HCT116 (cell line): ENCODE results near the gene ASPG.

Experiments used
- CEBPB ChIP-seq: IDR thresholded peaks from 2 replicates; pipeline ENCODE4 v1.6.1; 2012; ENCODE audit warnings: low read depth
- CTCF ChIP-seq, 3 experiments: fragments of 200-600 bp in 1 of 3; sonication (generic) in 1 of 3; IDR thresholded peaks in 2 of 3; conservative IDR thresholded peaks in 1 of 3; 2 replicates each; pipeline ENCODE4 v1.5.1; 2012 to 2017; ENCODE audit warnings: low read depth in 2 of 3, low read length in 2 of 3, antibody characterized with exemption in 1 of 3, borderline replicate concordance in 1 of 3, control low read depth in 1 of 3, mild to moderate bottlenecking in 1 of 3, mixed read lengths in 1 of 3, mixed run types in 1 of 3, moderate library complexity in 1 of 3; ENCODE audit not compliant: insufficient read depth in 1 of 3
- POLR2A ChIP-seq: IDR thresholded peaks from 2 replicates; pipeline ENCODE4 v1.7.0; 2011; ENCODE audit warnings: borderline replicate concordance; ENCODE audit not compliant: insufficient read depth, insufficient read length; ENCODE audit errors: extremely low read depth
- POLR2AphosphoS5 ChIP-seq: IDR thresholded peaks from 2 replicates; pipeline ENCODE4 v1.6.1; 2011; ENCODE audit warnings: mild to moderate bottlenecking, low read depth, low read length, moderate library complexity
- RAD21 ChIP-seq: IDR thresholded peaks from 2 replicates; pipeline ENCODE4 v1.6.1; 2012; ENCODE audit warnings: low read depth, mild to moderate bottlenecking
- REST ChIP-seq: IDR thresholded peaks from 2 replicates; pipeline ENCODE4 v1.6.1; 2012; ENCODE audit warnings: low read depth
- SP1 ChIP-seq: IDR thresholded peaks from 2 replicates; pipeline ENCODE4 v1.6.1; 2012; ENCODE audit warnings: low read depth
- TCF7L2 ChIP-seq: IDR thresholded peaks from 2 replicates; pipeline ENCODE4 v1.7.0; 2011; ENCODE audit warnings: borderline replicate concordance, inconsistent platforms; ENCODE audit not compliant: insufficient read depth, insufficient read length; ENCODE audit errors: extremely low read depth

GRCh38 chr14:104144911-104145825 lies 59.7 kb downstream of the ASPG start:
- TF ChIP-seq REST, result no peak
- TF ChIP-seq CTCF (IDR thresholded peaks at IDR 0.05 in 2 of 3, conservative IDR thresholded peaks at IDR 0.05 in 1 of 3; ENCODE audit: borderline replicate concordance in 1 of 3, insufficient read depth in 1 of 3, low read depth in 2 of 3, low read length in 2 of 3), result no peak
- no peak for TF ChIP-seq POLR2A
- no peak for TF ChIP-seq POLR2AphosphoS5
- no peak for TF ChIP-seq CEBPB
- TF ChIP-seq SP1, result no peak
- TF ChIP-seq RAD21, result no peak
- no peak for TF ChIP-seq TCF7L2
